ENCODE results near the gene DGKD. TPM values are rescaled to one million over a fixed set of nuclear protein-coding genes. Genes with fewer than 3 reads are reported as not detected.

Gene DGKD
- polyA plus RNA-seq, 3 donors, result 14.5 to 67.5 (median 16.6) TPM

- DNase-seq, result no peak
- H3K4me1 ChIP-seq (ENCODE audit: control insufficient read depth in 1 of 2, insufficient read depth in 2 of 2, low read length in 2 of 2), result no peaks in the 10 kb centered on the region
- Mint-ChIP-seq H3K9me3 (no peaks in the 10 kb centered on the region), H3K4me3 (no peak overlapping the region), H3K27me3 (ENCODE audit: low read depth in 3 of 3) (peaks cover 0 to 2% (median 0%) of the 10 kb centered on the region in 3 donors), H3K27ac (peak overlapping the region in 2 of 7 donors; percentile 57 to 75), H3K36me3 (peaks cover 89 to 98% of the 10 kb centered on the region in 2 donors), H3K4me1 (no peaks in the 10 kb centered on the region)
- H2AFZ ChIP-seq (ENCODE audit: insufficient read depth, low read depth, low read length, poor library complexity, severe bottlenecking), result no peak overlapping the region
- H3K9me3 ChIP-seq (replicated peaks in 1 of 2; ENCODE audit: control insufficient read depth in 1 of 2, insufficient read depth in 1 of 2, low read length in 2 of 2), result no peaks in the 10 kb centered on the region
- no peak for TF ChIP-seq CTCF (IDR thresholded peaks at IDR 0.05)
- no peak overlapping the region for H3K9ac ChIP-seq (ENCODE audit: insufficient read depth, low read length, poor library complexity, severe bottlenecking)
- peaks cover 94 to 100% of the 10 kb centered on the region in 2 donors for H3K36me3 ChIP-seq (replicated peaks in 1 of 2; ENCODE audit: control insufficient read depth in 1 of 2, insufficient read depth in 2 of 2, low read length in 2 of 2)
- no peak overlapping the region for H3K4me2 ChIP-seq (replicated peaks; ENCODE audit: extremely low read depth, low read length, poor library complexity, severe bottlenecking)
- H3K27ac ChIP-seq (ENCODE audit: low read depth in 1 of 2, low read length in 2 of 2), result no peak overlapping the region
- H4K20me1 ChIP-seq (ENCODE audit: insufficient read depth, low read length), result peaks cover 59% of the 10 kb centered on the region
- no peaks in the 10 kb centered on the region for H3K27me3 ChIP-seq (ENCODE audit: control insufficient read depth in 2 of 2, insufficient read depth in 2 of 2, low read length in 2 of 2)
- WGBS (ENCODE audit: insufficient coverage), result 96% methylated on average over 31 of the region's 37 CpGs
- intact Hi-C loops (cut with micrococcal nuclease), result no loop called here
- H3K79me2 ChIP-seq (ENCODE audit: insufficient read depth, low read length), result no peaks in the 10 kb centered on the region
- H3K4me3 ChIP-seq (replicated peaks in 1 of 3; ENCODE audit: low read depth in 2 of 3, low read length in 3 of 3), result no peak overlapping the region
Measured at GRCh38 chr2:233446606-233447305, 92.5 kb downstream of the DGKD start.

GRCh38 chr2:233447506-233448219 is 93.4 kb downstream of the DGKD start:
- DNase-seq, result no peak
- Histone ChIP-seq H3K4me1 (ENCODE audit: control insufficient read depth in 1 of 2, insufficient read depth in 2 of 2, low read length in 2 of 2) (no peaks in the 10 kb centered on the region), H3K36me3 (replicated peaks in 1 of 2; ENCODE audit: control insufficient read depth in 1 of 2, insufficient read depth in 2 of 2, low read length in 2 of 2) (peaks cover 95 to 100% of the 10 kb centered on the region in 2 donors), H3K4me3 (replicated peaks in 1 of 3; ENCODE audit: low read depth in 2 of 3, low read length in 3 of 3) (no peak overlapping the region), H3K4me2 (replicated peaks; ENCODE audit: extremely low read depth, low read length, poor library complexity, severe bottlenecking) (no peak overlapping the region), H3K27ac (ENCODE audit: low read depth in 1 of 2, low read length in 2 of 2) (peak overlapping the region in 1 of 2 donors; percentile 7), H3K9ac (ENCODE audit: insufficient read depth, low read length, poor library complexity, severe bottlenecking) (no peak overlapping the region), H3K79me2 (ENCODE audit: insufficient read depth, low read length) (no peaks in the 10 kb centered on the region), H4K20me1 (ENCODE audit: insufficient read depth, low read length) (peaks cover 52% of the 10 kb centered on the region), H3K27me3 (ENCODE audit: control insufficient read depth in 2 of 2, insufficient read depth in 2 of 2, low read length in 2 of 2) (no peaks in the 10 kb centered on the region), H3K9me3 (replicated peaks in 1 of 2; ENCODE audit: control insufficient read depth in 1 of 2, insufficient read depth in 1 of 2, low read length in 2 of 2) (no peaks in the 10 kb centered on the region), H2AFZ (ENCODE audit: insufficient read depth, low read depth, low read length, poor library complexity, severe bottlenecking) (no peak overlapping the region)
- no peak for TF ChIP-seq CTCF (IDR thresholded peaks at IDR 0.05)
- Mint-ChIP-seq H3K4me3 (no peak overlapping the region), H3K27me3 (ENCODE audit: low read depth in 3 of 3) (peaks cover 0 to 2% (median 0%) of the 10 kb centered on the region in 3 donors), H3K9me3 (peaks cover 0 to 1% (median 0%) of the 10 kb centered on the region in 7 donors), H3K4me1 (no peaks in the 10 kb centered on the region), H3K36me3 (peaks cover 92 to 99% of the 10 kb centered on the region in 2 donors), H3K27ac (peak overlapping the region in 1 of 7 donors; percentile 53)
- intact Hi-C loops (cut with micrococcal nuclease), result no loop called here
- 96% methylated on average over 10 of the region's 15 CpGs for WGBS (ENCODE audit: insufficient coverage)
